ENCODE measurements around the gene PLCH2. TPM values are rescaled to one million over a fixed set of nuclear protein-coding genes. Genes with fewer than 3 reads are reported as not detected.

Gene PLCH2
- polyA plus RNA-seq, 1 of the 3 experiments (the other 2 are of a cell fraction): 0.08 TPM

DNA sequence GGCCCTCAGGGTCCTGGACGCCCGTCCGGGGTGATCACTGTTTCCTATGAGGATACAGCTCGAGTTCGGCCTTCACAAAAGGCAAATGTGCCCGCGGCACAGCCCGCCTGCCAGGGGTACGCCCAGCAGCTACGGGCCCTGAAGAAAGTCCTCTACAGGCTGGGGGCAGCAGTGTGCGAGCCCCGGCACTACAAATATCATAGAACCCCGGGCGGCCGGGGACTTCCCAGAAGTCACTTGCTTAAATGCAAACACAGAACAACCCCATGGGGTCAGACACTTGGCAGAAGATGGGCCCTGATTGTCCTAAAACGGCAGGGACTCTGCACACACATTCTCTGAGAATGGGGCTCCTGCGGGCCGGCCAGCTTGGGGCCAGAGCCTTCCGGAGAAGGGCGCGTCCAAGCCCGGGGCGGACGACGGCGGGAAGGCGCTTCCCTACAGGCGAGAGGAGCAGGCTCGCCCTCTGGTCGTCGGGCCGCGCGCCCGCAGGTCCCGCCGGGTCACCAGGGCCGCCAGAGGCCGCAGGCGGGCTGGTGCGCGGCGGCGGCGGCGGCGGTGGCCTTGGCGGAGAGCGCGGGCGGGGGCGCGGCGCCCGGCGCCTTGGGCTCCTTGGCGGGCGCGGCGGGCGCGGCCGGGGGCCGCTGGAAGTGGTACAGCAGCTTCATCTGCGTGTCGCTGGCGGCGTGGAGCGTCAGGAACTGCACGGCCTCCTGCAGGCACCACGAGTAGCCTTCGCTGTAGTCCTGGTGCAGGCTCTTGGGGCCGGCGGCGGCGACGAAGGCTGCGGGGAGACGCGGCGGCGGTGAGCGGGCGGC lies 53.1 kb downstream of the PLCH2 start:
- peak; percentile 71 for DNase-seq
- WGBS (ENCODE audit: low lambda C conversion rate): 32% methylated on average over 12 of the region's 84 CpGs
- Histone ChIP-seq H3K36me3 (replicated peaks in 1 of 2; ENCODE audit: control insufficient read depth in 1 of 2, insufficient read depth in 2 of 2, low read length in 1 of 2) (no peaks in the 10 kb centered on the region), H3K4me1 (ENCODE audit: control insufficient read depth in 1 of 2, insufficient read depth in 2 of 2, low read depth in 1 of 2, low read length in 1 of 2) (peaks cover 0 to 41% of the 10 kb centered on the region in 2 experiments; a peak in 3 of 4 replicates), H3K9me2 (no peaks in the 10 kb centered on the region), H3F3A (replicated peaks; ENCODE audit: insufficient read depth) (no peaks in the 10 kb centered on the region), H3K9ac (no peak overlapping the region), H3K4me3 (ENCODE audit: low read depth in 2 of 2, low read length in 1 of 2) (no peak overlapping the region), H3K9me3 (no peaks in the 10 kb centered on the region), H3K4me2 (no peak overlapping the region), H3K27me3 (ENCODE audit: insufficient read depth) (peaks cover 6% of the 10 kb centered on the region; the same call in 1 of the 2 replicates), H3K27ac (ENCODE audit: low read depth in 2 of 2, low read length in 1 of 2) (no peak overlapping the region), H2AFZ (ENCODE audit: low read depth) (no peak overlapping the region), H4K20me1 (ENCODE audit: insufficient read depth) (peaks cover 18% of the 10 kb centered on the region), H3K79me2 (ENCODE audit: insufficient read depth) (peaks cover 18% of the 10 kb centered on the region)
- no peak for TF ChIP-seq CTCF (IDR thresholded peaks at IDR 0.05)
- TF ChIP-seq, protein P1, sequence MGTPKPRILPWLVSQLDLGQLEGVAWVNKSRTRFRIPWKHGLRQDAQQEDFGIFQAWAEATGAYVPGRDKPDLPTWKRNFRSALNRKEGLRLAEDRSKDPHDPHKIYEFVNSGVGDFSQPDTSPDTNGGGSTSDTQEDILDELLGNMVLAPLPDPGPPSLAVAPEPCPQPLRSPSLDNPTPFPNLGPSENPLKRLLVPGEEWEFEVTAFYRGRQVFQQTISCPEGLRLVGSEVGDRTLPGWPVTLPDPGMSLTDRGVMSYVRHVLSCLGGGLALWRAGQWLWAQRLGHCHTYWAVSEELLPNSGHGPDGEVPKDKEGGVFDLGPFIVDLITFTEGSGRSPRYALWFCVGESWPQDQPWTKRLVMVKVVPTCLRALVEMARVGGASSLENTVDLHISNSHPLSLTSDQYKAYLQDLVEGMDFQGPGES (IDR thresholded peaks at IDR 0.05; ENCODE audit: low read depth, low read length): no peak
- TF ChIP-seq, protein P2, sequence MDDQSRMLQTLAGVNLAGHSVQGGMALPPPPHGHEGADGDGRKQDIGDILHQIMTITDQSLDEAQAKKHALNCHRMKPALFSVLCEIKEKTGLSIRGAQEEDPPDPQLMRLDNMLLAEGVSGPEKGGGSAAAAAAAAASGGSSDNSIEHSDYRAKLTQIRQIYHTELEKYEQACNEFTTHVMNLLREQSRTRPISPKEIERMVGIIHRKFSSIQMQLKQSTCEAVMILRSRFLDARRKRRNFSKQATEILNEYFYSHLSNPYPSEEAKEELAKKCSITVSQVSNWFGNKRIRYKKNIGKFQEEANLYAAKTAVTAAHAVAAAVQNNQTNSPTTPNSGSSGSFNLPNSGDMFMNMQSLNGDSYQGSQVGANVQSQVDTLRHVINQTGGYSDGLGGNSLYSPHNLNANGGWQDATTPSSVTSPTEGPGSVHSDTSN (IDR thresholded peaks at IDR 0.05): no peak
- no peak for TF ChIP-seq NFIC (IDR thresholded peaks at IDR 0.05; ENCODE audit: borderline replicate concordance)
- TF ChIP-seq SMC3 (IDR thresholded peaks at IDR 0.05; ENCODE audit: low read depth, low read length): no peak
- TF ChIP-seq GABPA (IDR thresholded peaks at IDR 0.05; ENCODE audit: low read depth): no peak
- no peak for TF ChIP-seq MXI1 (IDR thresholded peaks at IDR 0.05; ENCODE audit: low read depth, low read length)
- TF ChIP-seq FOXM1 (IDR thresholded peaks at IDR 0.05; ENCODE audit: low read depth): no peak
- no peak for TF ChIP-seq ELF1 (IDR thresholded peaks at IDR 0.05)
- TF ChIP-seq TCF12 (IDR thresholded peaks at IDR 0.05): no peak
- TF ChIP-seq, protein P3, sequence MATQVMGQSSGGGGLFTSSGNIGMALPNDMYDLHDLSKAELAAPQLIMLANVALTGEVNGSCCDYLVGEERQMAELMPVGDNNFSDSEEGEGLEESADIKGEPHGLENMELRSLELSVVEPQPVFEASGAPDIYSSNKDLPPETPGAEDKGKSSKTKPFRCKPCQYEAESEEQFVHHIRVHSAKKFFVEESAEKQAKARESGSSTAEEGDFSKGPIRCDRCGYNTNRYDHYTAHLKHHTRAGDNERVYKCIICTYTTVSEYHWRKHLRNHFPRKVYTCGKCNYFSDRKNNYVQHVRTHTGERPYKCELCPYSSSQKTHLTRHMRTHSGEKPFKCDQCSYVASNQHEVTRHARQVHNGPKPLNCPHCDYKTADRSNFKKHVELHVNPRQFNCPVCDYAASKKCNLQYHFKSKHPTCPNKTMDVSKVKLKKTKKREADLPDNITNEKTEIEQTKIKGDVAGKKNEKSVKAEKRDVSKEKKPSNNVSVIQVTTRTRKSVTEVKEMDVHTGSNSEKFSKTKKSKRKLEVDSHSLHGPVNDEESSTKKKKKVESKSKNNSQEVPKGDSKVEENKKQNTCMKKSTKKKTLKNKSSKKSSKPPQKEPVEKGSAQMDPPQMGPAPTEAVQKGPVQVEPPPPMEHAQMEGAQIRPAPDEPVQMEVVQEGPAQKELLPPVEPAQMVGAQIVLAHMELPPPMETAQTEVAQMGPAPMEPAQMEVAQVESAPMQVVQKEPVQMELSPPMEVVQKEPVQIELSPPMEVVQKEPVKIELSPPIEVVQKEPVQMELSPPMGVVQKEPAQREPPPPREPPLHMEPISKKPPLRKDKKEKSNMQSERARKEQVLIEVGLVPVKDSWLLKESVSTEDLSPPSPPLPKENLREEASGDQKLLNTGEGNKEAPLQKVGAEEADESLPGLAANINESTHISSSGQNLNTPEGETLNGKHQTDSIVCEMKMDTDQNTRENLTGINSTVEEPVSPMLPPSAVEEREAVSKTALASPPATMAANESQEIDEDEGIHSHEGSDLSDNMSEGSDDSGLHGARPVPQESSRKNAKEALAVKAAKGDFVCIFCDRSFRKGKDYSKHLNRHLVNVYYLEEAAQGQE (IDR thresholded peaks at IDR 0.05; ENCODE audit: low read depth, low read length): no peak
- no peak for TF ChIP-seq FOXJ3 (CRISPR knock-in tag; IDR thresholded peaks at IDR 0.05)
- no peak for TF ChIP-seq NRF1 (IDR thresholded peaks at IDR 0.05; ENCODE audit: low read depth, low read length)
- no peak for TF ChIP-seq POLR2AphosphoS5 (IDR thresholded peaks at IDR 0.05; ENCODE audit: low read depth, low read length)
- TF ChIP-seq FOSL2 (IDR thresholded peaks at IDR 0.05; ENCODE audit: borderline replicate concordance, low read depth): no peak
- no peak for TF ChIP-seq RAD21 (IDR thresholded peaks at IDR 0.05; ENCODE audit: low read length)
- ChIA-PET CTCF (interaction anchor here (1.2 to 7.7 kb wide), 5 partner anchors 15 to 114 kb away, joined by 3 to 35 read pairs (median 7); no protein-coding TSS in a partner anchor), POLR2A (no interaction called here)
